Neural progenitor cell (in vitro differentiated cells): ENCODE data around the gene FAT4.

Source experiments
- EZH2phosphoT487 ChIP-seq: fragments of 200-600 bp; sonication (generic); IDR thresholded peaks from 2 replicates; pipeline ENCODE4 v1.6.1; 2017; ENCODE audit warnings: antibody characterized with exemption
- TF ChIP-seq, protein P1 (sequence below): fragments of 200-600 bp; sonication (generic); IDR thresholded peaks from 2 replicates; pipeline ENCODE4 v1.5.1; 2017; ENCODE audit warnings: antibody characterized with exemption, mild to moderate bottlenecking

DNA sequence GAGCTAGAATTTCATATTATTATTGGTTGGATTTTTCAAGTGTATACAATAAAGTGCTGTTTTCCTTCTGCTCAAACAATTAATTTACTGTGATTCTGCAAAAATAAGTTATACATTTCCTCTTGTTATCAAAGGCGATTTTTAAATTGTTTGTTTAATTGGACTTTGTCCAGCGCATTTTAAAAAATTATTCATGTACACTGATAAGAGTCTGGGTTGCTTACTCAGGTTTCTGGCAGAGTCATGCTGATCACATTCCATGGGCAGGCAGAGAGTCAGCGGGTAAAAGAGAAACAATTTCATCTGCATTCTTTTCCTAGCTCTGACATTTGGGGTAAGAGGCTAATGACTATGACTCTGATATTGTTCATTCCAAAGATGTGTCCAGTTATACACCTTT, 8.9 kb downstream of the FAT4 start:
- TF ChIP-seq, protein P1, sequence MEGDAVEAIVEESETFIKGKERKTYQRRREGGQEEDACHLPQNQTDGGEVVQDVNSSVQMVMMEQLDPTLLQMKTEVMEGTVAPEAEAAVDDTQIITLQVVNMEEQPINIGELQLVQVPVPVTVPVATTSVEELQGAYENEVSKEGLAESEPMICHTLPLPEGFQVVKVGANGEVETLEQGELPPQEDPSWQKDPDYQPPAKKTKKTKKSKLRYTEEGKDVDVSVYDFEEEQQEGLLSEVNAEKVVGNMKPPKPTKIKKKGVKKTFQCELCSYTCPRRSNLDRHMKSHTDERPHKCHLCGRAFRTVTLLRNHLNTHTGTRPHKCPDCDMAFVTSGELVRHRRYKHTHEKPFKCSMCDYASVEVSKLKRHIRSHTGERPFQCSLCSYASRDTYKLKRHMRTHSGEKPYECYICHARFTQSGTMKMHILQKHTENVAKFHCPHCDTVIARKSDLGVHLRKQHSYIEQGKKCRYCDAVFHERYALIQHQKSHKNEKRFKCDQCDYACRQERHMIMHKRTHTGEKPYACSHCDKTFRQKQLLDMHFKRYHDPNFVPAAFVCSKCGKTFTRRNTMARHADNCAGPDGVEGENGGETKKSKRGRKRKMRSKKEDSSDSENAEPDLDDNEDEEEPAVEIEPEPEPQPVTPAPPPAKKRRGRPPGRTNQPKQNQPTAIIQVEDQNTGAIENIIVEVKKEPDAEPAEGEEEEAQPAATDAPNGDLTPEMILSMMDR: no peak
- no peak for TF ChIP-seq EZH2phosphoT487
